22Rv1 (cell line): ENCODE measurements around the gene PHLDB2.

Experiments
- H3K27ac ChIP-seq: fragments of 450-650 bp; 2 replicates; pipeline ENCODE4 v1.5.1; 2017
- CTCF ChIP-seq: fragments of 450-650 bp; IDR thresholded peaks from 2 replicates; pipeline ENCODE4 v1.5.1; 2017; ENCODE audit warnings: mild to moderate bottlenecking
- ZFX ChIP-seq: fragments of 450-650 bp; IDR thresholded peaks from 2 replicates; pipeline ENCODE4 v1.6.1; 2017; ENCODE audit warnings: antibody characterized with exemption, borderline replicate concordance

PHLDB2 gene

DNA sequence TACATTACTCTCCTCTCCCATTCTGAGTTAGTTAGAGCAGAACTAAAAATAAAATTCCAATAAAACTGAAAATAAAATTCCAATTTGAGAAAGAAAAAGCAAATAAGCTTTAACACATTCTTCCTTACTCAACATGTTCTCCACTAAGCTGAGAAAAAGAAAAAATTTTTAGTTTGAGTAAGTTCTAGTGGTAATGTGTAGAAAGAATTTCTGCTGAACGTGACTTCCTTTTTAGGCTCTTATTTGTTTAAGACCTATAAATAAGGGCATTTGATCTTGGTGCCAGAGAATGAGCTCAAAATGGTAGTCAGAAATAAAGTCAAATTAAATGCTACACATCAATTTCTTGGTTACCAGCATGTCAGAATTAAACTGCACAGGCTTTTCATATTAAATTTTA is 62.1 kb downstream of the PHLDB2 start:
- TF ChIP-seq ZFX, result no peak
- no peak for TF ChIP-seq CTCF
- no peak overlapping the region for H3K27ac ChIP-seq

DNA sequence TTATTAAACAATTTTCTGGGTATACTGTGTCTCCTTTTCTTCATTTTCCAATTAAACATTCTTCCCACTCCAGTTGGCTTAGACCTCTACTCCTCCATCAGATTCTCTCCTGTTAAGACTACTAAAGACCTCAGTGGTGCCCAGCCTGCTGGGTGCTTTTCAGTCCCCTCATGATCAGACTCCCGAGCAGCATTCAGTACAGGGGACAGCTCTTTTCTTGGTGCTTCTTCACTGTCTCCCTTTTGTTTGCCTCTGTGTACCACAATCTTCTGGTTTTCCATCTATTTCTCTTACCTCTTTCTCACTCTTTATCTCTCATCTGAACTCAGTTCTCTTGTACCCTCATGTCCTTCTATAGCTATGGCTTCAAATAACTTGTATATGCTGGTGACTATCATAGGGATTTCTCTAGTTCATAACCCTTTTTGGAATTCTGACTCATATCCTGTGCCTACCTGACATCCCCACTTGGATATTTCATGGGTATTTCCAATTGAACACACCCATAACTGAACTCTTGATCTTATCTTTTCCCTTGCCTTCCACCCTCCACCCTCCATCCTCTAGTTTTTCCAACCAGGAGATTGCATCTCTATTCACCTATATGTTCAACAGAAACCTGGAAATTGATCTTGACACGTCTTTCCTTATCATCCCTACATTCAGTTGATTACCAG is 64.2 kb downstream of the PHLDB2 start:
- no peak overlapping the region for H3K27ac ChIP-seq
- no peak for TF ChIP-seq CTCF
- no peak for TF ChIP-seq ZFX

DNA sequence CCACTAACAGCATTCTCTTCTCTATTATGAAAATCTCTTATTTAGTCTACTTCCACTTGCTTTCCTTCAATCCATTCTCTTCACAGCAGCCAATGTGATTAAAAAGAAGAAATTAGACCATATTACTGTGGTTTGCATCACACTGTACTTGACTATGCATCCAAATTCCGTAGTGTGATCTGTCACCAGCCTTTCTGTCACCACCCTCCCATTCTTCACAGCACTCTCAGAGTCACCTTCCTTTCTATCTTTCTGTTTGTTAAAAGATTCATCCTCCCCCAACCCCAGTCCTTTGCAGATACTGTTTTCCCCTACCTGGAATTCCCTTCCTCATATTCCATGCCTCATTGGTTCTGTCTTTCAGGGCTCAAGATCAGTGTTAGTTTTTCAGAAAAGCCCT is 64.7 kb downstream of the PHLDB2 start:
- no peak overlapping the region for H3K27ac ChIP-seq
- TF ChIP-seq CTCF (no peak), ZFX (no peak)

GRCh38 chr3:111924283-111924682 is 65.2 kb downstream of the PHLDB2 start:
- TF ChIP-seq CTCF (no peak), ZFX (no peak)
- no peak overlapping the region for H3K27ac ChIP-seq

GRCh38 chr3:111926266-111926676 is 67.2 kb downstream of the PHLDB2 start:
- H3K27ac ChIP-seq, result no peak overlapping the region
- TF ChIP-seq ZFX (no peak), CTCF (no peak)

DNA sequence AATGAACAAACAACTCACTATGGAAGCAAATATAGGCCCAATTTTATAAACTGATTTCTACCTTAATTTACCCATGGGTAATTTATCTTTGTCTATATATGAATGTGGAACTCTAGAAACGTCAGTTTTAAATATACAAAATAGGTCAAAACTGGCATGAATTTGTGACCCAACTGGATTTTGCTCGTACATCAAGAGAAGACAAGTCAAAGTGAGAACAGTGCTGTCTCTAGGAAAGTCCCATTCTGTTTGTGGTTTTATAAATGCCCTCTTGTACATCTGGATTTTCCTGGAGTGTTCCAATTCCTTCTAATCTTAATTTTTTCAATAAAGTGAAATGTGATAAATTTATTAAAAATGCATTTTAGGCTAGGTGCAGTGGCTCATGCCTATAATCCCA is 69.5 kb downstream of the PHLDB2 start:
- H3K27ac ChIP-seq, result no peak overlapping the region
- TF ChIP-seq CTCF (no peak), ZFX (no peak)

DNA sequence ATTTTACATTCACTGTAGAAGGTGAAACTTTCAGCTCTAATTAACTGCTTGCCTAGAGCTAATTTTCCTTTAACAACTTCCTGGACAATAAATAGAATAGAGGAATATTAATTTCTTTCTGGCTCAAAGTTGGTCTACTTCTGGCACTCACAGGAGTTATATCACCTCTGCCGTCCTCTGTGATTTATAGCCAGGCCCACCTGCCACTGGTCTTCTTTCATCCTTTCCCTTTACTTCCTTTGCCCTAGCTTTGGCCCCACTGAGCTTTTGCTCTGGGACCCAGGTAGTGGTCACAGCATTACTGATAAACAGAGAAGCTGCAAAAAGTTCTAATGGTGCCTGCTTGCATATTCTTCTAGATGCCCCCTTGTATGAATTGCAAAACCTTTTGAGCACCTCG is 70.4 kb downstream of the PHLDB2 start:
- TF ChIP-seq CTCF (no peak), ZFX (no peak)
- no peak overlapping the region for H3K27ac ChIP-seq
